ENCODE measurements around the gene COMMD8.

The COMMD8 gene

GRCh38 chr4:47471064-47471463 lies 7.6 kb upstream of the COMMD8 start:
- no peak for DNase-seq

- DNase-seq = no peak
Observed at GRCh38 chr4:47469951-47470350, 6.4 kb upstream of the COMMD8 start.

DNA sequence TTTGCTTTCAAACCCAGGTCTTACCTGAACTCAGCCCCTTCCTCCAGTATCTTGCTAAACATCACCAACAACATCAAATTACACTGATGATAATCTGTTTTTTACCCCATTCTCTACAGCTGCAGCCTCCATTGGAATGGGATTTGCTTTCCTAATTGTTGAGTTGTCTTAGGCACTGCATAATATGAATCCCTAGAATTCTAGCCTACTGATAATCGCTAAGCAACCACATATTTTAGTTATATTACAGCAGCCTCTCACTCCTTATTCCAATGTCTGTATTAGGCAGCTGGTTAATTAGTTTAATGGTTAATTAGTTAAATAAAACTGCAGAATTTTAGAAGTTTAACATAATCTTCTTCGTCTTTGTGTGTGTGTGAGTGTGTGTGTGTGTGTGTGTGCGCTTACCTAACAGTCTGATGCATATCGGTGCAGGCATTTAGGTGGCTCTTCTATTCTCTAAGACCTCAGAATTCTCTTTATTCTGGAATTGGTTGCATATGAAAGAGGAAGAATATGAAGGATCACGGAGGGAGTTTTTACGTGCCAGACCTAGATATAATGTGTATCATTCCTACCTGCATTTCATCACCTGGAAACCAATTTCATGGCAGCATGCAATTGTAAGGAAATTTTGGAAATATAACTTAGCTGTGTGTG lies 5.3 kb upstream of the COMMD8 start:
- no peak for DNase-seq

DNA sequence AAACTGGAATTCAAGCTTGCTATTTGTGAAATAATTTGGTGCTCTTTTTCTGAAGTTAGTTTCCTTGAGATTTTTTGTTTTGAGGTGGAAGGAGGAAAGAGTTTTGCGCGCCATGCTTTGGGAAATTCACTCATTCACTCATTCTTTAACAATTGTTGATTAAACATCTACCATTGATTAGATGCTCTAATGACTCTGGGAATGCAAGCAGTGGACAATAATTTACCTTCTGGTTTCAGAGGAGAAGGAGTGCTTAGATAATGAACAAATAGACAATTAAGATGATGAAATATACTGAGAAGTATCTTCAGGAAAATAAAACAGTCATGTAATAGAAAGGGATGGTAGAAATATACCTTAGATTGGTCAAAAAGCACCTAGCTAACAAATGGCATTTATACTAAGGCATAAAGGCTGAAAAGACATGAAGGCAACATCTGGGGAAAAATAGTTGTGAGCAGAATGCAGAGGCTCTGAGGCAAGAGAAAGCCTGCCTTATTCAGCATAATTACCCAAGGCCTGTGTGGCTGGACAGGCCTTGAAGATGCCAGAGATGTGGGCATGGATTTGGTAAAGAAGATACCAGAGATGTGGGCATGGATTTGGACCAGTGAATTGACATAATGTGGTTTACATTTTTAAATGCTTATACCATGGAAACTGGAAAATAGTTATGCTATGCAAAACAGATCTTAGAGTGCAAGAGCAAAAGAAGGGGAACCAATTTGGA lies 2.7 kb upstream of the COMMD8 start:
- DNase-seq = no peak

DNA sequence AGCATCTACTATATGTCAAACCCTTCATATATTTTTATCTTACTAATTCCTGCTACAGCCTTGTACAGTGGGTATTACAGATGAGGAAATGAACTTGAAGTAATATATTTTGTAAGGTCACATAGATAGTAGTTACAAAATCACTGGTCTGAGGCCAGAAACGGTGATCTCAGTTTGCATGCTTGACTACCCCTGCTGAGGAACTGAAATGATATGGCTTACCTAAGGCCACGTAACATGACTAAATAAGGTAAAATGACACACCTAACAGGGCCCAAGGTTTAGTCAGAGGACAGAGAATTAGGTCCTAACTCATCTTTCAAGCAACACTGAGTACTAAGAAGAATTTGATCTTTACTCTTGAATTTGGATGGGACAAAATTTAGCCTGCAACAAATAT lies 1.5 kb upstream of the COMMD8 start:
- no peak for DNase-seq

- no peak for DNase-seq
Observed at GRCh38 chr4:47462799-47463234, 685 bp downstream of the COMMD8 start.

DNA sequence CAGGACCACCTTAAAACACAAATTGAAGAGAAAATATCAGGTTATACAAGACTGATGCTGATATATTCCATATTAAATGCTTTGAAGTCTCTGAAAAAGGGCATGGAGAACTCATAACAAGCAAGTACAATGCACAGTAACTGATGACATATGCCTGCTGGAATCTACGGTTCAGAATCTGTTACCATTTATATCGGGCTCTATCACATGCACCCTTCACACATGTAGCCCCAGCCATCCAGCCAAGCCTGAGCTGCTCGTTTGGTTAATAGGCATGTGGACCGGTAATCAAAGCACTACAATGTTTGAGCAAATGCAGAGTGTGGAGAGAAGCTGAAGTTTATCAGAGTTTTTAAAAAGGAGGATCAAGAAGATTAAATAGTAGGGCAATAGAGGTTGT lies 11.8 kb downstream of the COMMD8 start:
- DNase-seq = no peak

GRCh38 chr4:47444031-47444430 lies 19.5 kb downstream of the COMMD8 start:
- no peak for DNase-seq

- no peak for DNase-seq
Observed at GRCh38 chr4:47442980-47443379, 20.5 kb downstream of the COMMD8 start.

GRCh38 chr4:47434931-47435330 lies 28.6 kb downstream of the COMMD8 start:
- no peak for DNase-seq

GRCh38 chr4:47432749-47433148 lies 30.8 kb downstream of the COMMD8 start:
- no peak for DNase-seq

DNA sequence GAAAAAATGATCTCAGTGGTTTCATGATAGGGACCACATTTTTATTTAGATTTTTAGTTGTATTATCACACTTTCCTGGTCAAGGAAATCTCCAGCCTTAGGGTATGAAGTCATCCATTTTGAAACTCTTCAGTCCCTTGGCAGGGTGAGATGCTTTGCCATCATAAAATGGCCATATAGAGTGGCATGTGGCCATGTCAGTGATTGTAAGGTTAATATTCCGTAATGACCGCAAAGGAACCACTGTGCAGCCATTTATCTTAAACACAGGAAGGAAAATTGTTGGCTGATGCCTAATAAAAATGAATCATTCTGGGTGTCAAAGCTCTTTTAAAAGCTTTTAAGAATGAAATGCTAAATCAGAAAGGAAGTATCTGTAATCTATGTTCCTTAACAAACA lies 35.6 kb downstream of the COMMD8 start:
- DNase-seq = no peak

- DNase-seq = no peak
Observed at GRCh38 chr4:47425628-47426027, 37.9 kb downstream of the COMMD8 start.

DNA sequence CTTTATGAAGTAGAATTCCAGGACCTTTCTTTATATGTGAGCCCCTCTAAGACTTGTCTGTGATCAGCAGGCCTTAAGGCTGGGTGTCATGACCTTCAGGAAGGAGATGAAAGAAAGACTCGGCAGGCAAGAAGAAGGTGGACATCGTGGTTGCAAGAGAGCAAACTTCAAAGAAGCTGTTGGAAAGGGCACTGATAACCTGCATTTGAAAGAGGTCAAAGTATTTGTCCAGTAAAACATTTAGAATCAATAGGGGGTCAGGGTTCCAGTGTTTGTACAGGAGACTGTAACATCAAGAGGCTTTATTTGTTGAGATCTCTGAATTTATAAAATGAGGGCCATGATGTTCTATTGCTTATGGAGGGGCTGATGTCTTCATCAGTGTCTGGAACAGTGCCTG lies 44.2 kb downstream of the COMMD8 start:
- no peak for DNase-seq

DNA sequence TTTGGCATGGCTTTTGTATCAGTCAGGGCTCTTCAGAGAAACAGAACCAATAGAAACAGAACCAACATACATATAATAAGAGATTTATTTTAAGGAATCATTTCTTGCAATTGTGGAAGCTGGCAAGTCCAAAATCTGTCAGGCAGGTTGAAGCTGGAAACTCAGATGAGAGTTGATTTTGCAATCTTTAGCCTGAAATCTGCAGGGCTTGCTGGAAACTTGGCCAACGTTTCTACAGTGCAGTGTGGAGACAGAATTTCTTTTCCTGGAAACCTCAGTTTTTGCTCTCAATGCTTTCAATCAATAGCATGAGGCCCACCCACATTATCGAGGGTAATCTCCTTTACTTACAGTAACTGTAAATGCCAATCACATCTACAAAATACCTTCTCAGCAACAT lies 45.4 kb downstream of the COMMD8 start:
- no peak for DNase-seq

GRCh38 chr4:47415719-47416118 lies 47.8 kb downstream of the COMMD8 start:
- no peak for DNase-seq

GRCh38 chr4:47413521-47413920 lies 50.0 kb downstream of the COMMD8 start:
- no peak for DNase-seq

- DNase-seq = no peak
Observed at GRCh38 chr4:47410271-47410670, 53.2 kb downstream of the COMMD8 start.

DNA sequence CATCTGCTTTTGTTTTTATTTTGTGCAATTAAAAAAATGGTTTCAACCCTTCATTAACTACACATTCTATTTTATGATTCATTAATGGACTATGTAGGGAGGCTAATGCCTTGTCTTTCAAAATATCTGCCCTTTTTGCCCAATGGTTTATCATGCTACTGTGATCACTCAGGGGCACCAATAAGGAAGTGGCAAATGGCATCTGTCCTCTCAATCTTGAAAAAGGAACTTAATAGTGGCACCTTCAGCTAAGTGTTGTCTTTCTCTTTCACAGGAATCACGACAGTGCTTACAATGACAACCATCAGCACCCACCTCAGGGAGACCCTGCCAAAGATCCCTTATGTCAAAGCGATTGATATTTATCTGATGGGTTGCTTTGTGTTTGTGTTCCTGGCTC lies 57.1 kb downstream of the COMMD8 start:
- DNase-seq = no peak

All from effector CD8-positive, alpha-beta T cell (primary cell).